HL-60 (cell line): Measurements from ENCODE around the gene NPPC. TPM values are rescaled to one million over a fixed set of nuclear protein-coding genes. Genes with fewer than 3 reads are reported as not detected.

Experiments used
- DNase-seq, 2 experiments: peaks; one replicate each; pipeline ENCODE4 v3.0.0-alpha.2; 2010 to 2020; ENCODE audit warnings: low read depth in 1 of 2, low spot score in 1 of 2
- H3K27ac ChIP-seq: fragments of 250-450 bp; sonication (Bioruptor Pico); replicated peaks from 2 replicates; pipeline ENCODE4 v1.5.1; 2020; ENCODE audit warnings: mild to moderate bottlenecking, moderate library complexity
- H3K27me3 ChIP-seq: fragments of 250-450 bp; sonication (Bioruptor Pico); 2 replicates; pipeline ENCODE4 v1.5.1; 2021; ENCODE audit warnings: mild to moderate bottlenecking, moderate library complexity; ENCODE audit not compliant: insufficient read depth, poor library complexity, severe bottlenecking
- H3K4me3 ChIP-seq: replicated peaks from 2 replicates; pipeline ENCODE4 v1.5.1; 2011; ENCODE audit warnings: mild to moderate bottlenecking, control low read depth, low read length; ENCODE audit not compliant: insufficient read depth
- CTCF ChIP-seq: IDR thresholded peaks from one replicate; pipeline ENCODE4 v1.5.1; 2011; ENCODE audit warnings: low read length, control low read depth, inconsistent platforms; ENCODE audit not compliant: insufficient read depth
- GABPA ChIP-seq: IDR thresholded peaks from 2 replicates; pipeline ENCODE4 v1.6.1; 2012; ENCODE audit warnings: low read depth
- POLR2AphosphoS5 ChIP-seq: IDR thresholded peaks from 2 replicates; pipeline ENCODE4 v1.6.1; 2012; ENCODE audit warnings: low read depth
- REST ChIP-seq: IDR thresholded peaks from 2 replicates; pipeline ENCODE4 v1.6.1; 2012; ENCODE audit warnings: low read depth; ENCODE audit not compliant: insufficient replicate concordance
- SPI1 ChIP-seq: IDR thresholded peaks from 2 replicates; pipeline ENCODE4 v1.6.1; 2012; ENCODE audit warnings: low read depth, mild to moderate bottlenecking, borderline replicate concordance
- microRNA-seq: library from miRNA; unstranded; fragments of <30 nt; microRNA quantifications from one replicate; pipeline ENCODE4, GENCODE V29; 2018

The NPPC gene

GRCh38 chr2:231879216-231879615, 47.0 kb downstream of the NPPC start:
- Histone ChIP-seq H3K4me3 (no peak overlapping the region), H3K27ac (no peak overlapping the region), H3K27me3 (no peaks in the 10 kb centered on the region)
- no peak for TF ChIP-seq SPI1
- no peak for TF ChIP-seq GABPA
- no peak for TF ChIP-seq REST
- no peak for TF ChIP-seq CTCF
- TF ChIP-seq POLR2AphosphoS5: no peak
- no peak for DNase-seq

- no peak for TF ChIP-seq REST
- no peak overlapping the region for H3K4me3 ChIP-seq
- no peak overlapping the region for H3K27ac ChIP-seq
- H3K27me3 ChIP-seq: no peaks in the 10 kb centered on the region
- DNase-seq: no peak
These were observed 48.4 kb downstream of the NPPC start for GRCh38 chr2:231877533-231878456.

- no peak for TF ChIP-seq GABPA
- no peak for TF ChIP-seq SPI1
- no peak for TF ChIP-seq POLR2AphosphoS5
- no peak for TF ChIP-seq REST
- no peak for TF ChIP-seq CTCF
- H3K27ac ChIP-seq: no peak overlapping the region
- DNase-seq: no peak
- H3K4me3 ChIP-seq: no peak overlapping the region
- no peaks in the 10 kb centered on the region for H3K27me3 ChIP-seq
These were observed 51.3 kb downstream of the NPPC start for GRCh38 chr2:231874944-231875343.

Small RNAs within 50 kb of the gene (microRNA-seq; reads per million reads assigned to microRNA genes)
- gene MIR1471: not detected
